AG09309 (cell line): ENCODE results near the gene ANKS1A.

Experiments used
- DNase-seq: peaks from one replicate; pipeline ENCODE4 v3.0.0-alpha.2; 2010; ENCODE audit warnings: low read depth
- H3K4me3 ChIP-seq: 2 replicates; pipeline ENCODE4 v1.5.1; 2011; ENCODE audit warnings: mild to moderate bottlenecking, low read depth, low read length, moderate library complexity; ENCODE audit not compliant: control insufficient read depth
- TF ChIP-seq, protein P1 (sequence below): IDR thresholded peaks from 2 replicates; pipeline ENCODE4 v1.5.1; 2011; ENCODE audit warnings: mild to moderate bottlenecking, low read depth, low read length, inconsistent platforms; ENCODE audit not compliant: insufficient read depth, control insufficient read depth; ENCODE audit errors: missing control alignments

ANKS1A gene

DNA sequence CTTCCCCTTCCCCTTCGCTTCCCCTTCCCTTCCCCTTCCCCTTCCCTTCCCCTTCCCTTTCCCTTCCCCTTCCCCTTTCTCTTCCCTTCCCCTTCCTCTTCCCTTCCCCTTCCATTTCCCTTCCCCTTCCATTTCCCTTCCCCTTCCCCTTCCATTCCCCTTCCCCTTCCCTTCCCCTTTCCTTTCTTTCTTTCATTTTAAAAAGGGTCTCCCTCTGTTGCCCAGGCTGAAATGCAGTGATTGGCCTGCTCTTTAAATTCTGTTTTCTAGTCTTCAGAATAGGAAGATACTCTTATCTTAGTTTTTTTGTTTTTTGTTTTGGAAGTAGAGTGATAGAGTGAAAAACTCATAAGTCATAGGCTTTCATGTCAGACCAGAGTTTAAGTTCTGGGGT is 85.2 kb downstream of the ANKS1A start:
- no peak overlapping the region for H3K4me3 ChIP-seq
- DNase-seq, result no peak
- TF ChIP-seq, protein P1, sequence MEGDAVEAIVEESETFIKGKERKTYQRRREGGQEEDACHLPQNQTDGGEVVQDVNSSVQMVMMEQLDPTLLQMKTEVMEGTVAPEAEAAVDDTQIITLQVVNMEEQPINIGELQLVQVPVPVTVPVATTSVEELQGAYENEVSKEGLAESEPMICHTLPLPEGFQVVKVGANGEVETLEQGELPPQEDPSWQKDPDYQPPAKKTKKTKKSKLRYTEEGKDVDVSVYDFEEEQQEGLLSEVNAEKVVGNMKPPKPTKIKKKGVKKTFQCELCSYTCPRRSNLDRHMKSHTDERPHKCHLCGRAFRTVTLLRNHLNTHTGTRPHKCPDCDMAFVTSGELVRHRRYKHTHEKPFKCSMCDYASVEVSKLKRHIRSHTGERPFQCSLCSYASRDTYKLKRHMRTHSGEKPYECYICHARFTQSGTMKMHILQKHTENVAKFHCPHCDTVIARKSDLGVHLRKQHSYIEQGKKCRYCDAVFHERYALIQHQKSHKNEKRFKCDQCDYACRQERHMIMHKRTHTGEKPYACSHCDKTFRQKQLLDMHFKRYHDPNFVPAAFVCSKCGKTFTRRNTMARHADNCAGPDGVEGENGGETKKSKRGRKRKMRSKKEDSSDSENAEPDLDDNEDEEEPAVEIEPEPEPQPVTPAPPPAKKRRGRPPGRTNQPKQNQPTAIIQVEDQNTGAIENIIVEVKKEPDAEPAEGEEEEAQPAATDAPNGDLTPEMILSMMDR, result no peak

DNA sequence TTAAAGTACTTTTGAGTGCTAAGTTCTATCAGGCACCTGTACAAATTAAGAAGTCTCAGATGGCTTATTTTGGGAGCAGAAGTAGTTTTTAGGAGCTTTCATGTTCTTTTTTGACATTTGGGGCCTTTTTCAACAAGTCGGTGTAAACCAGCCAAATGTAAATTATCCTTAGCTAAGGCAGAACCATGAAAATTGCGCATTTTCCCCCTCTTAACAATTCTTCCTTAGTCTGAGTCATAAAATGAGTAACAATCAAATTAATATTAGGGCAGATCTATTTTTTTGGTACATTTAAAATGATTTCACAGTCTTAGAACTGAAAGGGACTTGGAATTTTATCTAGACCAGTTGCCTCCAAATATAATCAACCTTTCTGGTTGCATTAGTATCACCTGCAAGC is 87.2 kb downstream of the ANKS1A start:
- H3K4me3 ChIP-seq, result no peak overlapping the region
- DNase-seq, result no peak
- TF ChIP-seq, protein P1, result no peak

DNA sequence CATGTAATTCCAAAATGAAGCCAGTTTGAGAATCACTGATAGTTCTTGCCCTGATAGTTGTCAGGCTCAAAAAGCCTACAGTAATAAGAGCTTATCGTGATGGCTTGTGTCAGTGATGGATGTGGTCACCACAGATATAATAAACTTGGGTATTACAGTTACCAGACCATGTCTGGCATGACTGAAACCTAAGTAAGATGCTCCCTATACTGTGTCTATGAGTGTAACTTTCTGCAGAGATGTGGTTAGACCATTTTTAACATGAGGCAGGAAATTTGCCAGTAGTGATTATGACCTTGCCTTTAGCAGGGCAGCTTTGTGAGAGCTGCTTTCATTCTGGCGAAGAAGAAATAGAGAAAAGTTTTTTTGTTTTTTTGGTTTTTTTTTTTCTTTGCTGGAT is 90.2 kb downstream of the ANKS1A start:
- DNase-seq, result no peak
- TF ChIP-seq, protein P1, result no peak
- no peak overlapping the region for H3K4me3 ChIP-seq

DNA sequence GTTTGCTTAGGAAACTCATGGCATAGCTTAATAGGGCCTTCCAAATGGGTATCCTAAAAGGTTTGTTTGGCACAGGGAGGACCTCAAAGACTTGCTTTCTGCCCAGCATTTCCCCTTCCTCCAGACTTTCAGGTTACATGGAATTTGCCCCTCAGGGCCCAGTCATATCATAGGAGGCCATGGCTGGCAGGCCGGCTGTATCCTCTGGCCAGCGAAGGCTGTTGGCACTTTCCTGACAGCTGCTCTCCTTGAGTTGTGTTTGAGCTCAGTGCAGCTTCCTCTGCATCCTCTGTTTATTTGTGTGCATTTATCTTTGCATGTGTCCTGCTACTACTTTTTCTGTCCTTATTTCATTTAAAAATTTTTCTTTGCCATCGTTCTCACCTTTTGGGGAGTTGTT is 90.9 kb downstream of the ANKS1A start:
- TF ChIP-seq, protein P1, result no peak

DNA sequence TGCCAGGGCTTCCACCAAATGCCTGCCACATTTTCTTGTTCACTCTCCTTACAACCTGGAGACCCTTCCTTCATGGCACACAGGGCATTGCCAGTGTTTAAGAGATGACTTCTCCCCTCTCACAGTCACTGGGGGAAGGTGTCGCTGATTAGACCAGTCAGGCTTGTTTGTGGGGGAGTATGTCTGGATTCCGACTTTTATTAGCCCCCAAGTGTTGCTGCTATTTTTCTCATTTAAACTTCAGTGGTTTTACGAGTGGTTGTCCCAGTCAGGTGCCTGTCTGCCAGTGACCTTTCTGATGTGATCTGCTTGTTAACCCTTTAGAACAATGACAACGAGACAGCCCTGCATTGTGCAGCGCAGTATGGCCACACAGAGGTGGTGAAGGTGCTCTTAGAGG is 92.3 kb downstream of the ANKS1A start:
- TF ChIP-seq, protein P1, result no peak
- no peak for DNase-seq
- H3K4me3 ChIP-seq, result no peak overlapping the region

More for the DNA sequence above, 90.9 kb downstream of the ANKS1A start:
- no peak overlapping the region for H3K4me3 ChIP-seq
- no peak for DNase-seq

DNA sequence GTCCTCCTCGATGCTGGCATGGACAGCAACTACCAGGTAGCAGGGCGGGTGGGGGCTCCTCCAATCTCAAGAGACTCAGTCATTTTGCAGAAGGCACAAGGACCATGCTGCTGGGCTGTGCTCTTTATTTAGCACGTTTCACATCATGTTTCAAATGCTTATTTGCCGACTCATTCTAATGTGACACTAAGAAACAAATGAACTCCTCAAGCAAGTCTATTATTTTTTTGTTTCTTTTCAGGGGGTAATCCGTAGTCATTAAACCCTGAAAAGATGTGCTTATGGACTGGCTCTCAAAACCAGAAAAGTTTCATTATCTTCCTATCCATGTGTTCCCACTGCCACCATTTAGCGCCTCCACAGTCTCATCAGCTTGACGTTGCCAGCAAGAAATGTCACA is 92.9 kb downstream of the ANKS1A start:
- TF ChIP-seq, protein P1, result no peak
- H3K4me3 ChIP-seq, result no peak overlapping the region
- DNase-seq, result no peak

DNA sequence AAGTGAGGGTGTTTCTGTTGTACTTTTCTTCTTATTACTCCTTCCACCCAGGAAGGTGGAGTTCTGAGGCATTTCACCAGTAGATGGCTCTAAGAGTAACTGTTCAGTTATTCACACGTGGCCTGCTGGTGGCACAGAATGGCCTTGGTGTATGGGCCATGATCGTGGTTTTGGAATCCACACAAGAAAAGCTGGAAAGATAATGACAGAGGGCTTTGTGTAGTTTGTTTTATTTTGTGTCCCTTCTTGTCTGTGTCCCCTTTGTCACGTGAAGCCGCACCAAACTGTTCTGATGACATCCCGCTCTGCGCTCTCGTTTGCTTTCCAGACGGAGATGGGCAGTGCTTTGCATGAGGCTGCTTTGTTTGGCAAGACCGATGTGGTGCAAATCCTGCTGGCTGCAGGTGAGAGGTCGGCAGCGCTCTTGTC is 93.4 kb downstream of the ANKS1A start:
- no peak overlapping the region for H3K4me3 ChIP-seq
- TF ChIP-seq, protein P1, result peak; percentile 57
- DNase-seq, result no peak
